K562 (cell line): ENCODE results near the gene RELCH. TPM values are rescaled to one million over a fixed set of nuclear protein-coding genes. Genes with fewer than 3 reads are reported as not detected.

Experiments
- ATAC-seq: fragments of 200-7000 bp; cut with Tn5 transposase; 3 replicates; pipeline ENCODE4 v1.9.1; 2020; ENCODE audit warnings: moderate library complexity
- BruUV-seq: library from RNA; stranded (reverse); fragments of 400-500 nt; replicated peaks from 2 replicates; lab custom pipeline; 2021; lab: Mats Ljungman, UMichigan
- CTCF ChIA-PET: fragments of 300-600 bp; formaldehyde crosslinking; extraction: SDS; loops from one replicate; lab custom pipeline; 2021; ENCODE audit warnings: low intra/inter-chr PET ratio; lab: Yijun Ruan, JAX
- POLR2A ChIA-PET: fragments of 300-600, 350-650 bp; sonication (Branson Sonifier 250); formaldehyde crosslinking; extraction: SDS; loops from one replicate; lab custom pipeline; 2021; ENCODE audit warnings: antibody characterized with exemption, inconsistent platforms; lab: Yijun Ruan, JAX
- DNase-seq, 4 experiments: peaks; one replicate each; pipeline versions ENCODE4 v3.0.0 to v3.0.0-alpha.2; 2011 to 2018; ENCODE audit warnings: low spot score in 3 of 4, mixed read lengths in 3 of 4; ENCODE audit errors: extremely low read depth in 1 of 4
- FAIRE-seq: peaks from 2 replicates; lab custom pipeline; 2011; peaks lifted over from hg19 to GRCh38; lab: Jason Lieb, UNC
- H2AFZ ChIP-seq: 2 replicates; pipeline ENCODE4 v1.6.0; 2011; ENCODE audit warnings: low read depth, low read length, control low read depth, inconsistent platforms
- H3K27ac ChIP-seq: fragments of 200-600 bp; 3 replicates; pipeline ENCODE4 v1.8.0; 2011; ENCODE audit warnings: low read depth, mild to moderate bottlenecking, control low read depth, inconsistent platforms, low read length, moderate library complexity, mixed read lengths; ENCODE audit errors: extremely low read depth
- H3K27me3 ChIP-seq, 2 experiments: fragments of 300-600 bp in 1 of 2; 2 replicates in 1 of 2; 3 replicates in 1 of 2; pipeline versions ENCODE4 v1.6.0 to v1.8.0; 2011; ENCODE audit warnings: inconsistent platforms in 2 of 2, low read length in 2 of 2, mild to moderate bottlenecking in 1 of 2, mixed read lengths in 1 of 2, moderate library complexity in 1 of 2; ENCODE audit not compliant: control insufficient read depth in 2 of 2, insufficient read depth in 2 of 2
- H3K36me3 ChIP-seq: fragments of 300-600 bp; 3 replicates; pipeline ENCODE4 v1.8.0; 2011; ENCODE audit warnings: mild to moderate bottlenecking, low read length, inconsistent platforms; ENCODE audit not compliant: control insufficient read depth, insufficient read depth
- H3K4me1 ChIP-seq, 2 experiments: fragments of 200-600 bp in 1 of 2; replicated peaks in 1 of 2; 2 replicates in 1 of 2; 3 replicates in 1 of 2; pipeline versions ENCODE4 v1.5.1 to v1.8.0; 2011; ENCODE audit warnings: inconsistent platforms in 2 of 2, low read length in 2 of 2, mild to moderate bottlenecking in 1 of 2, mixed read lengths in 1 of 2, moderate library complexity in 1 of 2; ENCODE audit not compliant: control insufficient read depth in 2 of 2, insufficient read depth in 2 of 2
- H3K4me2 ChIP-seq: 2 replicates; pipeline ENCODE4 v1.6.1; 2011; ENCODE audit warnings: low read length, control low read depth, inconsistent platforms, mixed read lengths; ENCODE audit not compliant: insufficient read depth
- H3K4me3 ChIP-seq: fragments of 200-600 bp; sonication (generic), shearing (Covaris generic); 2 replicates; pipeline ENCODE4 v1.5.1; 2016; ENCODE audit warnings: control low read depth, inconsistent platforms
- H3K79me2 ChIP-seq: fragments of 200-600 bp; 3 replicates; pipeline ENCODE4 v1.8.0; 2011; ENCODE audit warnings: low read length, inconsistent platforms; ENCODE audit not compliant: control insufficient read depth, insufficient read depth
- H3K9ac ChIP-seq, 2 experiments: 2 replicates each; pipeline versions ENCODE4 v1.6.0 to v1.6.1; 2011; ENCODE audit warnings: low read depth in 2 of 2, low read length in 2 of 2, control low read depth in 1 of 2, inconsistent platforms in 1 of 2, mild to moderate bottlenecking in 1 of 2, mixed read lengths in 1 of 2; ENCODE audit not compliant: insufficient read depth in 1 of 2
- H3K9me1 ChIP-seq: one replicate; pipeline ENCODE4 v1.6.0; 2011; ENCODE audit warnings: inconsistent platforms, mild to moderate bottlenecking, low read length, moderate library complexity; ENCODE audit not compliant: control insufficient read depth, insufficient read depth
- H3K9me3 ChIP-seq: replicated peaks from 2 replicates; pipeline ENCODE4 v1.5.1; 2011; ENCODE audit warnings: low read depth, low read length, inconsistent platforms; ENCODE audit not compliant: control insufficient read depth, insufficient read depth
- H4K20me1 ChIP-seq: replicated peaks from 2 replicates; pipeline ENCODE4 v1.6.1; 2011; ENCODE audit warnings: low read length, inconsistent platforms, mixed read lengths; ENCODE audit not compliant: control insufficient read depth, insufficient read depth
- E2F5 ChIP-seq: sonication (generic); formaldehyde crosslinking; IDR thresholded peaks from 2 replicates; pipeline ENCODE4 v1.8.0; 2022; ENCODE audit warnings: mild to moderate bottlenecking, missing genetic modification reagents
- KAT2B ChIP-seq: IDR thresholded peaks from one replicate; pipeline ENCODE4 v1.6.1; 2012; ENCODE audit warnings: low read depth, mild to moderate bottlenecking, control low read depth, inconsistent platforms, low read length, moderate library complexity
- NR2C2 ChIP-seq, 2 experiments: fragments of 200-800 bp in 1 of 2; sonication (Bioruptor generic) in 1 of 2; sonication (generic) in 1 of 2; formaldehyde crosslinking in 1 of 2; IDR thresholded peaks; 2 replicates each; pipeline versions ENCODE4 v1.6.1 to v1.8.0; 2016 to 2022; ENCODE audit warnings: mild to moderate bottlenecking in 1 of 2, missing compliant biosample characterization in 1 of 2, missing genetic modification characterization in 1 of 2, missing genetic modification reagents in 1 of 2
- SAFB ChIP-seq: fragments of 200-400 bp; formaldehyde crosslinking; IDR thresholded peaks from 2 replicates; pipeline ENCODE4 v1.6.1; 2017; ENCODE audit warnings: low read depth, low read length, borderline replicate concordance
- SMC3 ChIP-seq: conservative IDR thresholded peaks from 2 replicates; pipeline ENCODE4 v1.6.1; 2011; ENCODE audit warnings: low read depth, low read length, improper control_type of control experiment; ENCODE audit not compliant: insufficient read depth
- TCF3 ChIP-seq: sonication (generic); formaldehyde crosslinking; IDR thresholded peaks from 2 replicates; pipeline ENCODE4 v1.4.0; 2020; ENCODE audit warnings: mild to moderate bottlenecking, missing genetic modification reagents
- THRAP3 ChIP-seq: fragments of 450-650 bp; IDR thresholded peaks from 2 replicates; pipeline ENCODE4 v1.6.1; 2016; ENCODE audit warnings: mild to moderate bottlenecking, inconsistent platforms, borderline replicate concordance
- ZNF253 ChIP-seq: fragments of 250-450 bp; sonication (Bioruptor Pico); conservative IDR thresholded peaks from 2 replicates; pipeline ENCODE4 v1.6.1; 2021; ENCODE audit warnings: mild to moderate bottlenecking
- ZNF282 ChIP-seq: sonication (generic); formaldehyde crosslinking; IDR thresholded peaks from 2 replicates; pipeline ENCODE4 v1.8.1; 2023; ENCODE audit warnings: missing genetic modification reagents
- ZNF41 ChIP-seq: fragments of 250-450 bp; sonication (Bioruptor Pico); conservative IDR thresholded peaks from 2 replicates; pipeline ENCODE4 v1.4.0; 2020; ENCODE audit warnings: mild to moderate bottlenecking
- ZNF639 ChIP-seq, 2 experiments: fragments of 200-800 bp in 1 of 2; sonication (Bioruptor generic) in 1 of 2; sonication (generic) in 1 of 2; formaldehyde crosslinking in 1 of 2; IDR thresholded peaks in 1 of 2; conservative IDR thresholded peaks in 1 of 2; 2 replicates each; pipeline versions ENCODE4 v1.5.0 to v1.6.1; 2016 to 2020; ENCODE audit warnings: missing compliant biosample characterization in 1 of 2, missing genetic modification characterization in 1 of 2, missing genetic modification reagents in 1 of 2
- WGBS: fragments of 100-300 bp; shearing (Covaris generic); methylation state at CpG from one replicate; pipeline ENCODE4 v1.1.6; 2016; ENCODE audit warnings: low coverage, mixed read lengths; ENCODE audit not compliant: insufficient coverage; ENCODE audit errors: missing lambda C conversion rate; 5-methylcytosine and 5-hydroxymethylcytosine counted together
- in situ Hi-C: fragments of 300-500 bp; cut with MboI; formaldehyde crosslinking; loops from 4 replicates; pipeline ENCODE4 v1.15.0; 2018; ENCODE audit warnings: inconsistent platforms, mixed read lengths
- intact Hi-C: fragments of 100-400 bp; cut with micrococcal nuclease; formaldehyde crosslinking; loops from 2 replicates; pipeline ENCODE4 v1.14.2; 2022
- polyA plus RNA-seq, 8 experiments: library from polyadenylated mRNA; depleted of rRNA in 4 of 8; stranded (reverse) in 5 of 8; unstranded in 3 of 8; fragments of >200 nt; fragmentation: Nextera tagmentation in 2 of 8; fragmentation: Illumina TruSeq in 1 of 8; extraction: Ambion mirVana in 2 of 8; extraction: Trizol in 1 of 8; gene quantifications; 2 replicates each; pipeline versions ENCODE4 v1.2.1 to v1.2.3, GENCODE V29; 2011 to 2014; ENCODE audit warnings: inconsistent platforms in 1 of 8, missing spikeins in 1 of 8
- total RNA-seq, 7 experiments: library from RNA; depleted of rRNA in 6 of 7; stranded (reverse); fragments of >200 nt in 6 of 7; fragmentation: Illumina TruSeq in 2 of 7; extraction: Trizol in 2 of 7; gene quantifications; 2 replicates each; pipeline versions ENCODE4 v1.2.1 to v1.2.3, GENCODE V29; 2011 to 2021; ENCODE audit warnings: low replicate concordance in 1 of 7

RELCH gene
- total and polyA plus RNA-seq, 9 of the 15 experiments (the other 6 are each of a cell fraction or from before 2014, with no cell fraction given): 1.4 to 13.6 (median 7.6) TPM

- TF ChIP-seq SAFB (no peak), E2F5 (CRISPR knock-in tag) (no peak), ZNF41 (CRISPR knock-in tag) (no peak), THRAP3 (no peak), SMC3 (no peak), KAT2B (no peak), ZNF253 (CRISPR knock-in tag) (no peak), ZNF639 (CRISPR knock-in tag; conservative IDR thresholded peaks at IDR 0.05 in 1 of 2, IDR thresholded peaks at IDR 0.05 in 1 of 2) (no peak), TCF3 (CRISPR knock-in tag) (no peak)
Measured at GRCh38 chr18:62262061-62262460, 75.0 kb downstream of the RELCH start (continued).

- BruUV-seq: no TSS peak
- Histone ChIP-seq H3K27me3 (no peaks in the 10 kb centered on the region), H3K4me1 (no peaks in the 10 kb centered on the region), H3K4me3 (no peak overlapping the region), H3K79me2 (no peaks in the 10 kb centered on the region), H3K9me1 (no peaks in the 10 kb centered on the region), H3K9ac (no peak overlapping the region), H3K9me3 (no peaks in the 10 kb centered on the region), H4K20me1 (no peaks in the 10 kb centered on the region), H2AFZ (no peak overlapping the region), H3K36me3 (peaks cover 51% of the 10 kb centered on the region; the same call in 2 of the 3 replicates), H3K27ac (no peak overlapping the region), H3K4me2 (no peak overlapping the region)
- CTCF ChIA-PET: no interaction called here
- in situ Hi-C loops (no loop called here), intact Hi-C loops (no loop called here)
- 90% methylated on average over 2 of the region's 2 CpGs for WGBS
- ATAC-seq (no peak), DNase-seq (no peak), FAIRE-seq (no peak)
- POLR2A ChIA-PET: no interaction called here
- no peak for TF ChIP-seq ZNF282 (CRISPR knock-in tag)
- no peak for TF ChIP-seq NR2C2 (CRISPR knock-in tag; IDR thresholded peaks at IDR 0.05)
- TF ChIP-seq NR2C2 (tag; IDR thresholded peaks at IDR 0.05): no peak
Measured at GRCh38 chr18:62264984-62265383, 77.9 kb downstream of the RELCH start.
